SK-N-SH (cell line): Measurements from ENCODE around the gene NDUFS2. TPM values are rescaled to one million over a fixed set of nuclear protein-coding genes. Genes with fewer than 3 reads are reported as not detected.

Experiments
- CTCF ChIA-PET: fragments of 300-600, 350-600 bp; formaldehyde crosslinking; extraction: SDS; loops from one replicate; lab custom pipeline; 2021; lab: Yijun Ruan, JAX
- POLR2A ChIA-PET: fragments of 350-600 bp; sonication (Branson Sonifier 250); formaldehyde crosslinking; extraction: SDS; loops from one replicate; lab custom pipeline; 2020; ENCODE audit warnings: antibody characterized with exemption, inconsistent platforms; lab: Yijun Ruan, JAX
- DNase-seq: peaks from one replicate; pipeline ENCODE4 v3.0.0; 2012
- H2AFZ ChIP-seq: fragments of 200-600 bp; sonication (generic); 2 replicates; pipeline ENCODE4 v1.8.1; 2016; ENCODE audit warnings: antibody characterized with exemption, mild to moderate bottlenecking, low read depth
- H3F3A ChIP-seq: fragments of 200-600 bp; sonication (generic); replicated peaks from 2 replicates; pipeline ENCODE3; 2016; ENCODE audit warnings: antibody characterized with exemption, mild to moderate bottlenecking; ENCODE audit not compliant: insufficient read depth
- H3K27ac ChIP-seq, 2 experiments: fragments of 200-500 bp in 1 of 2; fragments of 200-600 bp in 1 of 2; sonication (Bioruptor generic) in 1 of 2; sonication (generic), shearing (Covaris generic) in 1 of 2; 2 replicates each; pipeline versions ENCODE4 v1.5.1 to v1.6.1; 2014 to 2016; ENCODE audit warnings: low read depth in 2 of 2, inconsistent platforms in 1 of 2, low read length in 1 of 2, mild to moderate bottlenecking in 1 of 2, mixed read lengths in 1 of 2
- H3K27me3 ChIP-seq: fragments of 200-600 bp; sonication (generic), shearing (Covaris generic); 2 replicates; pipeline ENCODE4 v1.6.1; 2016; ENCODE audit warnings: mixed run types; ENCODE audit not compliant: insufficient read depth
- H3K36me3 ChIP-seq, 2 experiments: fragments of 200-500 bp in 1 of 2; fragments of 200-600 bp in 1 of 2; sonication (Bioruptor generic) in 1 of 2; sonication (generic) in 1 of 2; replicated peaks in 1 of 2; 2 replicates each; pipeline versions ENCODE3 to v1.5.1; 2014 to 2016; ENCODE audit warnings: low read length in 1 of 2, mild to moderate bottlenecking in 1 of 2; ENCODE audit not compliant: insufficient read depth in 2 of 2, control insufficient read depth in 1 of 2
- H3K4me1 ChIP-seq, 2 experiments: fragments of 200-500 bp in 1 of 2; fragments of 200-600 bp in 1 of 2; sonication (Bioruptor generic) in 1 of 2; sonication (generic), shearing (Covaris generic) in 1 of 2; 2 replicates each; pipeline versions ENCODE4 v1.5.1 to v1.6.1; 2014 to 2016; ENCODE audit warnings: low read depth in 1 of 2, low read length in 1 of 2, mixed run types in 1 of 2; ENCODE audit not compliant: insufficient read depth in 2 of 2, control insufficient read depth in 1 of 2
- H3K4me2 ChIP-seq: fragments of 200-600 bp; sonication (generic), shearing (Covaris generic); 2 replicates; pipeline ENCODE4 v1.6.1; 2017; ENCODE audit warnings: mixed run types
- H3K4me3 ChIP-seq, 2 experiments: fragments of 200-500 bp in 1 of 2; fragments of 200-600 bp in 1 of 2; sonication (Bioruptor generic) in 1 of 2; sonication (generic), shearing (Covaris generic) in 1 of 2; 2 replicates each; pipeline versions ENCODE4 v1.5.1 to v1.8.1; 2014 to 2016; ENCODE audit warnings: low read depth in 2 of 2, inconsistent platforms in 1 of 2, low read length in 1 of 2, mild to moderate bottlenecking in 1 of 2, mixed read lengths in 1 of 2, moderate library complexity in 1 of 2
- H3K79me2 ChIP-seq: fragments of 200-600 bp; sonication (generic); 2 replicates; pipeline ENCODE4 v1.8.1; 2017; ENCODE audit warnings: mild to moderate bottlenecking; ENCODE audit not compliant: insufficient read depth
- H3K9ac ChIP-seq: fragments of 200-600 bp; sonication (generic); 2 replicates; pipeline ENCODE4 v1.6.1; 2017; ENCODE audit warnings: mixed run types
- H3K9me2 ChIP-seq: fragments of 200-600 bp; sonication (generic); 2 replicates; pipeline ENCODE4 v1.6.1; 2017; ENCODE audit warnings: mixed run types
- H3K9me3 ChIP-seq: fragments of 200-600 bp; sonication (generic); 2 replicates; pipeline ENCODE4 v1.6.1; 2017; ENCODE audit warnings: mixed run types, mild to moderate bottlenecking, moderate library complexity
- H4K20me1 ChIP-seq: fragments of 200-600 bp; sonication (generic); 2 replicates; pipeline ENCODE4 v1.6.1; 2017; ENCODE audit warnings: mild to moderate bottlenecking, mixed run types; ENCODE audit not compliant: insufficient read depth
- CHD2 ChIP-seq: fragments of 150-350 bp; IDR thresholded peaks from 2 replicates; pipeline ENCODE4 v1.6.1; 2018; ENCODE audit warnings: low read length; ENCODE audit not compliant: partially characterized antibody
- CTCF ChIP-seq: fragments of 200-600 bp; sonication (generic); IDR thresholded peaks from 2 replicates; pipeline ENCODE4 v1.6.1; 2017; ENCODE audit warnings: antibody characterized with exemption, mild to moderate bottlenecking, moderate library complexity
- ELF1 ChIP-seq: IDR thresholded peaks from 2 replicates; pipeline ENCODE4 v1.4.0; 2012
- GATA2 ChIP-seq: sonication (generic); formaldehyde crosslinking; IDR thresholded peaks from 2 replicates; pipeline ENCODE4 v1.5.0; 2020; ENCODE audit warnings: mild to moderate bottlenecking, missing genetic modification reagents
- NFIC ChIP-seq: IDR thresholded peaks from 2 replicates; pipeline ENCODE4 v1.4.0; 2012; ENCODE audit warnings: borderline replicate concordance
- PBX3 ChIP-seq: IDR thresholded peaks from 2 replicates; pipeline ENCODE4; 2012
- REST ChIP-seq: IDR thresholded peaks from 2 replicates; pipeline ENCODE4 v1.6.1; 2012; ENCODE audit warnings: mild to moderate bottlenecking, low read depth, low read length, moderate library complexity
- SIN3A ChIP-seq: IDR thresholded peaks from 2 replicates; pipeline ENCODE4 v1.6.1; 2012; ENCODE audit warnings: low read depth, mild to moderate bottlenecking, low read length, moderate library complexity, borderline replicate concordance
- TCF12 ChIP-seq: IDR thresholded peaks from 2 replicates; pipeline ENCODE4 v1.4.0; 2012
- USF1 ChIP-seq: IDR thresholded peaks from 2 replicates; pipeline ENCODE4 v1.4.0; 2012; ENCODE audit warnings: low read depth, borderline replicate concordance
- USF2 ChIP-seq: fragments of 150-350 bp; IDR thresholded peaks from 2 replicates; pipeline ENCODE4 v1.6.1; 2017; ENCODE audit warnings: antibody characterized with exemption, low read length, low read depth, borderline replicate concordance
- YY1 ChIP-seq: IDR thresholded peaks from 2 replicates; pipeline ENCODE4 v1.4.0; 2012; ENCODE audit warnings: low read depth, mild to moderate bottlenecking
- WGBS: methylation state at CpG from one replicate; pipeline ENCODE4 v1.1.6; 2017; ENCODE audit warnings: low lambda C conversion rate; 5-methylcytosine and 5-hydroxymethylcytosine counted together
- polyA plus RNA-seq, 3 experiments: library from polyadenylated mRNA; depleted of rRNA; stranded (reverse); fragments of >200 nt; gene quantifications; 2 replicates each; pipeline ENCODE4 v1.2.3, GENCODE V29; 2012

The NDUFS2 gene
- polyA plus RNA-seq, 1 of the 3 experiments (the other 2 are of a cell fraction), result 203 TPM

- peaks cover 0 to 19% of the 10 kb centered on the region in 2 experiments for H3K36me3 ChIP-seq
- WGBS, result 91% methylated on average over 9 of the region's 21 CpGs
- H3F3A ChIP-seq, result peaks cover 2% of the 10 kb centered on the region
- POLR2A ChIA-PET, result no interaction called here
- no peak overlapping the region for H3K27ac ChIP-seq
- no peaks in the 10 kb centered on the region for H3K27me3 ChIP-seq
- no peaks in the 10 kb centered on the region for H3K79me2 ChIP-seq
- no peak for TF ChIP-seq CTCF
- TF ChIP-seq YY1, result no peak
- TF ChIP-seq CHD2, result no peak
- TF ChIP-seq GATA2 (CRISPR knock-in tag), result no peak
- TF ChIP-seq TCF12, result no peak
- no peak for TF ChIP-seq USF1
- TF ChIP-seq ELF1, result no peak
- TF ChIP-seq NFIC, result no peak
- no peak for TF ChIP-seq REST
- TF ChIP-seq PBX3, result no peak
- TF ChIP-seq USF2, result no peak
- TF ChIP-seq SIN3A, result no peak
- TF ChIP-seq, all 33 proteins: peak for 0
- Histone ChIP-seq H3K4me3 (no peak overlapping the region), H3K4me1 (peaks cover 20 to 44% of the 10 kb centered on the region in 2 experiments; a peak in 3 of 4 replicates), H3K9me3 (no peaks in the 10 kb centered on the region), H3K4me2 (no peak overlapping the region), H3K9ac (no peak overlapping the region), H4K20me1 (no peaks in the 10 kb centered on the region), H3K9me2 (no peaks in the 10 kb centered on the region), H2AFZ (no peak overlapping the region)
- CTCF ChIA-PET, result interaction anchor here (0.6 to 7.0 kb wide), 16 partner anchors 10 to 189 kb away, joined by 3 to 65 read pairs (median 6); partner anchors contain the start of genes APOA2, B4GALT3, NDUFS2 and PPOX
- no peak for DNase-seq
These were observed 8.5 kb upstream of the NDUFS2 start for GRCh38 chr1:161193561-161194235.
